ENCODE measurements around the gene ZNF277. TPM values are rescaled to one million over a fixed set of nuclear protein-coding genes. Genes with fewer than 3 reads are reported as not detected.

ZNF277 gene
- total RNA-seq, 6 experiments from 2014 or later: 11.2 to 20.9 (median 13.1) TPM

DNA sequence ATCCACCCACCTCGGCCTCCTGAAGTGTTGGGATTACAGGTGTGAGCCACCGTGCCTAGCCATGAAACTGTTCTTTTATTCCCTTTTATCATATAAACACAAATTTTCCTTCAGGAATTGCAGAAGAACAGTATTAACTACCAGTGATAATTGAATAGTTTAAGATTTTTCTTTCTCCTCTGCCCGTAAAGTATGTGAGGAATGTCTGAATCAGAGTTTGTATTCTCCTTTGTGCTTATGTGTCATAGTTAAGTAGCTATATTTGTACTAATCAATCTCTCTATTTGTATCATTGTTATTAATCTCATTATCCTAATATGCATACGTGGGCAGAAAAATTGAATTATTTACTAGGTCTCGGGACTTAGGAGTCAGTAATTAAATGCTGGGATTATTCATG, 83.6 kb downstream of the ZNF277 start:
- Histone ChIP-seq H3K4me3 (no peak overlapping the region), H3K27ac (no peak overlapping the region), H3K27me3 (no peaks in the 10 kb centered on the region), H3K9me3 (no peaks in the 10 kb centered on the region), H3K4me1 (no peaks in the 10 kb centered on the region), H3K36me3 (peaks cover 0 to 8% (median 0%) of the 10 kb centered on the region in 4 donors)
- no peak for DNase-seq
- WGBS (ENCODE audit: insufficient coverage, low coverage, low lambda C conversion rate, missing lambda C conversion rate): 91% methylated on average over 5 of the region's 5 CpGs
- TF ChIP-seq, protein P1, sequence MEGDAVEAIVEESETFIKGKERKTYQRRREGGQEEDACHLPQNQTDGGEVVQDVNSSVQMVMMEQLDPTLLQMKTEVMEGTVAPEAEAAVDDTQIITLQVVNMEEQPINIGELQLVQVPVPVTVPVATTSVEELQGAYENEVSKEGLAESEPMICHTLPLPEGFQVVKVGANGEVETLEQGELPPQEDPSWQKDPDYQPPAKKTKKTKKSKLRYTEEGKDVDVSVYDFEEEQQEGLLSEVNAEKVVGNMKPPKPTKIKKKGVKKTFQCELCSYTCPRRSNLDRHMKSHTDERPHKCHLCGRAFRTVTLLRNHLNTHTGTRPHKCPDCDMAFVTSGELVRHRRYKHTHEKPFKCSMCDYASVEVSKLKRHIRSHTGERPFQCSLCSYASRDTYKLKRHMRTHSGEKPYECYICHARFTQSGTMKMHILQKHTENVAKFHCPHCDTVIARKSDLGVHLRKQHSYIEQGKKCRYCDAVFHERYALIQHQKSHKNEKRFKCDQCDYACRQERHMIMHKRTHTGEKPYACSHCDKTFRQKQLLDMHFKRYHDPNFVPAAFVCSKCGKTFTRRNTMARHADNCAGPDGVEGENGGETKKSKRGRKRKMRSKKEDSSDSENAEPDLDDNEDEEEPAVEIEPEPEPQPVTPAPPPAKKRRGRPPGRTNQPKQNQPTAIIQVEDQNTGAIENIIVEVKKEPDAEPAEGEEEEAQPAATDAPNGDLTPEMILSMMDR (IDR thresholded peaks at IDR 0.05): no peak
- TF ChIP-seq POLR2A (IDR thresholded peaks at IDR 0.05): no peak
- ATAC-seq: no peak
- intact Hi-C loops (cut with DNase I): no loop called here

DNA sequence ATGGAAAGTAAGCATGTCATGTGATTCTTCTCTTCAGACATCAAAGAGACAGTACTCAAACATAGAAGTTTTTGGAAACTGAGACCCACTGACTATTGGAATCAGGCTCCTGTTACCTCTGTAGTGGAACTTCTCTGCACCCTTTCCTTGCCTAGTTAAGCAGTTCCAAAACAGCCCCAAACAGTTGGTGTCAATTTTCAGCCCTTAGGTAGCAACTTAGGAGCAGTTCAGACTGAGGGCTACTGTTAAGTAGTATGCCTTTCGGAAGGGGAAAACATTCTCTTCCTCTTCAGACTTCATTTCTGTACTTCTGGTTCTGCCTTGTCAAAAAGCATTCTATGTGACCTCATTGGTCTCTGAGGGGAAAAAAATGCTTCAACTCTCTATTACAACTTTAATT, 85.7 kb downstream of the ZNF277 start:
- ATAC-seq (no peak), DNase-seq (no peak)
- Histone ChIP-seq H3K27ac (no peak overlapping the region), H3K36me3 (peaks cover 0 to 8% (median 0%) of the 10 kb centered on the region in 4 donors), H3K4me3 (no peak overlapping the region), H3K27me3 (no peaks in the 10 kb centered on the region), H3K9me3 (no peaks in the 10 kb centered on the region), H3K4me1 (no peaks in the 10 kb centered on the region)
- intact Hi-C loops (cut with DNase I): no loop called here
- TF ChIP-seq, protein P1 (IDR thresholded peaks at IDR 0.05): no peak
- TF ChIP-seq POLR2A (IDR thresholded peaks at IDR 0.05): no peak
- WGBS (ENCODE audit: insufficient coverage, low coverage, low lambda C conversion rate, missing lambda C conversion rate): 83% methylated on average over 1 of the region's 1 CpG

DNA sequence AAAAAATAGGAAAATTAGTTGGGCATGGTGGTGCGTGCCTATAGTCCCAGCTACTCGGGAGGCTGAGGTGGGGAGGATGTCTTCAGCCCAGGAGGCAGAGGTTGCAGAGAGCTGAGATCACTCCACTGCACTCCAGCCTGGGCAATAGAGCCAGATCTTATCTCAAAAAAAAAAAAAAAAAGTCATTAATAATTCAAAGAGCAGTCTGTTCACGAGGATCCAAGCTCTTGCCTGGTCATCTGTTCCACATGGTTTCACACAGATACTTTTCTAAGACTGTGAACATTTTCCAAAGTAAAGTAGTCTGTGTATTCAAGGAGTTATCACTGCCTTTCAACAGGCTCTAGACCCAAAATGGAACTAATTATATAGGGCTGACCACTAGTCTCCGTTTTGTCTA, 86.9 kb downstream of the ZNF277 start:
- Histone ChIP-seq H3K27me3 (no peaks in the 10 kb centered on the region), H3K36me3 (no peaks in the 10 kb centered on the region), H3K9me3 (no peaks in the 10 kb centered on the region), H3K27ac (no peak overlapping the region), H3K4me1 (no peaks in the 10 kb centered on the region), H3K4me3 (no peak overlapping the region)
- DNase-seq (no peak), ATAC-seq (no peak)
- intact Hi-C loops (cut with DNase I): no loop called here
- TF ChIP-seq, protein P1 (IDR thresholded peaks at IDR 0.05): no peak
- TF ChIP-seq POLR2A (IDR thresholded peaks at IDR 0.05): no peak
- WGBS (ENCODE audit: insufficient coverage, low coverage, low lambda C conversion rate, missing lambda C conversion rate): 93% methylated on average over 3 of the region's 4 CpGs

DNA sequence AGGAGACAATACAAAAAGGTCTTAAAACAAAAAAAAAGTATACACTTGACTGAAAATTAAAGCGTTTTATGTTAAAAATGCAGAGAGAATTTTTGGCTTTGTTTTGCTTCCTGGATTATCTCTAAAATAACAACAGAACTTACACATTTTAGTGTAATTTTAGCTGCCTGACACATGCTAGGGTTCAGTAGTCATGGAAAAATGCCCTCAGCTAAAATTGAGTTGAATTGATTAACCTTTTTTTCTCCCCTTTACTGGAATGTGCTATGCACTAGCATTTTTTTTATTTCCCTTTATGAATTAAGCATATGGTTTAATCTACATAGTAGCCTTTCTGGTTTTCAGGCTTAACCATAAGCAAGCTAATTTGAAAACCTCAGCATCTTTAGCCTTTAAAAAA, 89.9 kb downstream of the ZNF277 start:
- H3K27me3 ChIP-seq: no peaks in the 10 kb centered on the region
- WGBS (ENCODE audit: insufficient coverage, low coverage, low lambda C conversion rate, missing lambda C conversion rate): 75% methylated on average over 1 of the region's 1 CpG
- no peaks in the 10 kb centered on the region for H3K9me3 ChIP-seq
- H3K4me3 ChIP-seq: no peak overlapping the region
- no peak for DNase-seq
- no peaks in the 10 kb centered on the region for H3K4me1 ChIP-seq
- H3K36me3 ChIP-seq: no peaks in the 10 kb centered on the region
- TF ChIP-seq POLR2A (IDR thresholded peaks at IDR 0.05): no peak
- TF ChIP-seq, protein P1 (IDR thresholded peaks at IDR 0.05): no peak
- no peak overlapping the region for H3K27ac ChIP-seq
- no peak for ATAC-seq
- intact Hi-C loops (cut with DNase I): no loop called here

DNA sequence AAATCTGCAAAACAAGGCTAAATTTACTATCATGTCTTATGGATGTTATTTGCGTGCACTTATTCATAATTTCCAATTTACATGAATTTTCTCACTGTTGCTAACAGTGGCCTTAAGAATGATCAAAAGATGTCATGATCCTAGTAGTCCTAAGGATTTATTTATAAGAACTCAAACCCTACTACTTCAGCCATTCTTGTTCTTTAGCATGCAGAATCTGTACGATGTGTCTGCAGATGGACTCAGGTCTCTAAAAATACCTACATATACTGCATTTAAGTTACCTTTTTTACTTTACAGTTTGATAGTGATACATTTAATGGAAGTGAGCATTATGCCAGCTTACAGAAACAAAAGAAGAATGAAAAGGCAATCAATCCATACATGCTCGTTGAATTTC, 91.2 kb downstream of the ZNF277 start:
- no peak overlapping the region for H3K27ac ChIP-seq
- DNase-seq (no peak), ATAC-seq (no peak)
- no peaks in the 10 kb centered on the region for H3K9me3 ChIP-seq
- H3K4me3 ChIP-seq: no peak overlapping the region
- H3K27me3 ChIP-seq: no peaks in the 10 kb centered on the region
- H3K36me3 ChIP-seq: no peaks in the 10 kb centered on the region
- WGBS (ENCODE audit: insufficient coverage, low coverage, low lambda C conversion rate, missing lambda C conversion rate): 97% methylated on average over 3 of the region's 3 CpGs
- no peaks in the 10 kb centered on the region for H3K4me1 ChIP-seq
- TF ChIP-seq, protein P1 (IDR thresholded peaks at IDR 0.05): no peak
- no peak for TF ChIP-seq POLR2A (IDR thresholded peaks at IDR 0.05)
- intact Hi-C loops (cut with DNase I): no loop called here
